Measurements from ENCODE around the gene LAX1.

- no peak for TF ChIP-seq ZNF274 (IDR thresholded peaks at IDR 0.05; ENCODE audit: low read depth, low read length)
- no peak for TF ChIP-seq YY1 (IDR thresholded peaks at IDR 0.05; ENCODE audit: insufficient read depth, insufficient read length)
- TF ChIP-seq SUZ12 (IDR thresholded peaks at IDR 0.05; ENCODE audit: extremely low read depth, insufficient read depth, insufficient read length), result no peak
These were observed 11.7 kb downstream of the LAX1 start for GRCh38 chr1:203776636-203777035.

All from NT2/D1 (cell line).